Measurements from ENCODE around the gene TMCO6.

DNA sequence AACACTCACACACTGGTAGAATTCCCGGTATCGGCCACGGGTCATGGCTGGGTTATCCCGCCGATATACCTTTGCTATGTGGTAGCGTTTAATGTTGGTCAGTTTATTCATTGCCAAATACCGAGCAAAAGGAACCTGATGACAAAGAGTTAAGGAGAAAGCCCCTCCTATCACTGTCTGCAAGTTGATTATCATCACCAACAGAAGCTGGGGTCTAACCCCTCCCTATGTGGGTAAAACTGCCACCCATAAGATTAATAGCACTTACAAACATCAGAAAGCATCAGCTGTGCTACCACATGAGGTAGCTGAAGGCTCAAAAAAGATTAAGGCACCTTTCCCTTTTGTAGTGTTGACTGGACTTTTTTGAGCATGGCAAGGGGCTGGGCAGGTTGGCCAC lies 39.7 kb downstream of the TMCO6 start:
- TF ChIP-seq, protein P1, sequence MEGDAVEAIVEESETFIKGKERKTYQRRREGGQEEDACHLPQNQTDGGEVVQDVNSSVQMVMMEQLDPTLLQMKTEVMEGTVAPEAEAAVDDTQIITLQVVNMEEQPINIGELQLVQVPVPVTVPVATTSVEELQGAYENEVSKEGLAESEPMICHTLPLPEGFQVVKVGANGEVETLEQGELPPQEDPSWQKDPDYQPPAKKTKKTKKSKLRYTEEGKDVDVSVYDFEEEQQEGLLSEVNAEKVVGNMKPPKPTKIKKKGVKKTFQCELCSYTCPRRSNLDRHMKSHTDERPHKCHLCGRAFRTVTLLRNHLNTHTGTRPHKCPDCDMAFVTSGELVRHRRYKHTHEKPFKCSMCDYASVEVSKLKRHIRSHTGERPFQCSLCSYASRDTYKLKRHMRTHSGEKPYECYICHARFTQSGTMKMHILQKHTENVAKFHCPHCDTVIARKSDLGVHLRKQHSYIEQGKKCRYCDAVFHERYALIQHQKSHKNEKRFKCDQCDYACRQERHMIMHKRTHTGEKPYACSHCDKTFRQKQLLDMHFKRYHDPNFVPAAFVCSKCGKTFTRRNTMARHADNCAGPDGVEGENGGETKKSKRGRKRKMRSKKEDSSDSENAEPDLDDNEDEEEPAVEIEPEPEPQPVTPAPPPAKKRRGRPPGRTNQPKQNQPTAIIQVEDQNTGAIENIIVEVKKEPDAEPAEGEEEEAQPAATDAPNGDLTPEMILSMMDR (IDR thresholded peaks at IDR 0.05) = no peak
- no peak for TF ChIP-seq POLR2A (IDR thresholded peaks at IDR 0.05)
